Skeletal muscle tissue (tissue), 4 donors: ENCODE results near the gene PARK7. TPM values are rescaled to one million over a fixed set of nuclear protein-coding genes. Genes with fewer than 3 reads are reported as not detected.
"Not testable (repeated sequence)": the region's sequence is repeated elsewhere in the genome, so short reads cannot be mapped to it uniquely, and the experiment has no call there.

Source experiments
- H3K27ac ChIP-seq: one replicate; pipeline ENCODE4 v1.7.0; 2013; ENCODE audit warnings: mild to moderate bottlenecking, low read depth, low read length, inconsistent platforms
- H3K27me3 ChIP-seq, 3 donors: one replicate each; pipeline ENCODE4 v1.7.0; 2013; ENCODE audit warnings: low read length in 3 of 3; ENCODE audit not compliant: control insufficient read depth in 3 of 3, insufficient read depth in 3 of 3
- H3K36me3 ChIP-seq, 3 donors: one replicate each; pipeline ENCODE4 v1.7.0; 2013; ENCODE audit warnings: low read length in 3 of 3; ENCODE audit not compliant: control insufficient read depth in 3 of 3, insufficient read depth in 3 of 3
- H3K4me1 ChIP-seq, 3 donors: one replicate each; pipeline ENCODE4 v1.7.0; 2013; ENCODE audit warnings: low read length in 3 of 3, mild to moderate bottlenecking in 3 of 3; ENCODE audit not compliant: control insufficient read depth in 3 of 3, insufficient read depth in 3 of 3
- H3K4me3 ChIP-seq, 3 donors: one replicate each; pipeline ENCODE4 v1.7.0; 2013; ENCODE audit warnings: low read length in 3 of 3
- H3K9ac ChIP-seq, 3 donors: one replicate each; pipeline ENCODE4 v1.7.0; 2013; ENCODE audit warnings: low read length in 3 of 3, mild to moderate bottlenecking in 3 of 3, moderate library complexity in 2 of 3, low read depth in 1 of 3
- H3K9me3 ChIP-seq, 3 donors: one replicate each; pipeline ENCODE4 v1.7.0; 2013; ENCODE audit warnings: low read length in 3 of 3; ENCODE audit not compliant: control insufficient read depth in 3 of 3
- total RNA-seq: library from RNA; depleted of rRNA; stranded (reverse); fragments of >200 nt; gene quantifications from one replicate; pipeline ENCODE4 v1.2.3, GENCODE V29; 2014
- donor health status: Osteomylitis.

PARK7 gene
- total RNA-seq, 1 donor from 2014 or later = 261 TPM

DNA sequence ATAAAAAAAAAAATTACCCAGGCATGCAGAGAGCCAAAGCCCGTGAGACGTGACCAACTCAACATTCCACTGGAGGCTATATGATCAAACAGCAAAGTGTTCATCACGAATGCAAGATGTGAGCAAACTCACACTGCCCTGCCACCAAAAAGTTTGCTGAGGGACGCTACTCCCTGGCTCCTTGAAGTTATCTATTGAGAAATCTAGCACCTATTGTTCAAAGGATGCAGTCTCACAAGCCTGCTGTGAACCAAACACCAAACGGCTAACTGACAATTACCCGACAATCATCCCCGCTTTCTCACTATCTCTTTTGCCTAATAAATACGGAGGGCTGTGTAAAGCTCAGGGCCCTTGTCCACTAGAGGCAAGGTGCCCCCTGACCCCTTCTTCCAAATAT, 34.5 kb upstream of the PARK7 start:
- H3K36me3 ChIP-seq, H3K9ac ChIP-seq, H3K9me3 ChIP-seq, H3K4me3 ChIP-seq, H3K4me1 ChIP-seq, H3K27ac ChIP-seq: not testable (repeated sequence)
- peaks cover 10 to 17% (median 12%) of the 10 kb centered on the region in 3 donors for H3K27me3 ChIP-seq

DNA sequence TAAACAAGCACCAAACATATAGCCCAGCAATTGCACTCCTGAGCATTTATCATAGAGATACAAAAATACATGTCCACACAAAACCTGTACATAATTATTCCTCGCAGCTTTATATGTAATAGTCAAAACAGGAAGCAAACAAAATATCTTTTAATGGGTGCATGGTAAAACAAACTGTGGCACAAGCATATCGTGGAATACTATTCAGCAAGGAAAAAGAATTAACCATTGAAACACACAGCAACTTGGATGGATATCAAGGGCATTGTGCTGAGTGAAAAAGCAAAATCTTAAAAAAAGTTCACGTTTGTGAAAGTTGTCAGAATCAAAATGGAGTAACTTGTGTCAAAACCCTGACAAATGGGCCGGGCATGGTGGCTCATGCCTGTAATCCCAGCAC, 33.3 kb upstream of the PARK7 start:
- no peak overlapping the region for H3K9ac ChIP-seq
- H3K9me3 ChIP-seq = no peaks in the 10 kb centered on the region
- H3K4me3 ChIP-seq = no peak overlapping the region
- peaks cover 10 to 15% (median 14%) of the 10 kb centered on the region in 3 donors for H3K27me3 ChIP-seq
- H3K36me3 ChIP-seq = no peaks in the 10 kb centered on the region
- no peaks in the 10 kb centered on the region for H3K4me1 ChIP-seq
- H3K27ac ChIP-seq = no peak overlapping the region

DNA sequence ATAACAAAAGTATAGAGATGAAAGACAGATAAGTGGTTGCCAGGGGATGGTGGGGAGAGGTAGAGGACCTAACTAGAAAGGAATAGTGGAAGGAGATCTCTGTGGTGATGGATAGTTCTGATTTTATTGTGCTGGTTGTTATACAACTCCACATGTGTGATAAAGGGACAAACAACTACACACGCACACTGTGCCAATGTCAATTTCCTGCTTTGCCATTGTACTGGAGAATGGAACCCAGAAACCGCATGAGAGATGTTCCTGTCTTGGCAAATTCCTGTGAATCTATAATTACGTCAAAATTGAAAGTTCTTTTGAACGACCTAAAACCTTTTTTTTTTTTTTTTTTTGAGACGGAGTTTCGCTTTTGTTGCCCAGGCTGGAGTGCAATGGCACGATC, 31.9 kb upstream of the PARK7 start:
- no peaks in the 10 kb centered on the region for H3K36me3 ChIP-seq
- no peaks in the 10 kb centered on the region for H3K4me1 ChIP-seq
- no peak overlapping the region for H3K9ac ChIP-seq
- H3K9me3 ChIP-seq = no peaks in the 10 kb centered on the region
- H3K4me3 ChIP-seq = no peak overlapping the region
- peaks cover 10 to 15% (median 10%) of the 10 kb centered on the region in 3 donors for H3K27me3 ChIP-seq
- no peak overlapping the region for H3K27ac ChIP-seq

DNA sequence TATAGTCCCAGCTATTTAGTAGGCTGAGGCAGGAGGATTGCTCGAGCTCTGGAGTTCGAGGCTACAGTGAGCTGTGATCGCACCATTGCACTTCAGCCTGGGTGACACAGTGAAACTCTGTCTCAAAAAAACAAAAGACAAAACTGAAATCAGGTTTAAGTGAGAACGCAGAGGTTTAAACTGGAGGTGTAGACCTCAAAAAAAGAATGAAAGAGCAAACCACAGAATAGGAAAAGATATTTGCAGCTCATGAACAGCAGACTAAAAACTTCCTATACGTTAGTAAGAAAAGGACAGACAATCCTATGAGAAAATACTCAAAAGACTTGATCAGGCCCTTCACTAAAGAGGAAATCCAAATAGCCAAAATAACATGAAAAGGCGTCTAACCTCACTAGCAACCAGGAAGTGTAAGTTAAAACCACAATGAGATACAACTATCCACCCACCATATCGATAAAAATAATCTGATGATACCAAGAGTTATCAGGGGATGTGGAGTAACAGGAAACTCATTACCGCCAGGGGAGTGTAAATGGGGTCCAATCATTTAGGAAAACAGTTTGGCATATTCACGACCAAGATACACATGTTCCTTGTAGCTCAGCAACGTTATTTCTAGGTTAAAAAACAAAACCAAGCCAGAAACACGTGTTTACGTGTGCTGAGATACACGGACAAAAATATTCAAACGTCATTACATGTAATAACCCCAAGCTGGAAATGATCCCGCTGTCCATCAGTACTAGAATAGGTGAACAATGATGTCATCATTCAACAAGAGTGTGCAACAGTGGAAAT, 30.7 kb upstream of the PARK7 start:
- Histone ChIP-seq H3K27ac (no peak overlapping the region), H3K4me3 (no peak overlapping the region), H3K4me1 (no peaks in the 10 kb centered on the region), H3K9ac (no peak overlapping the region), H3K36me3 (no peaks in the 10 kb centered on the region), H3K27me3 (peaks cover 10 to 14% (median 12%) of the 10 kb centered on the region in 3 donors), H3K9me3 (no peaks in the 10 kb centered on the region)

DNA sequence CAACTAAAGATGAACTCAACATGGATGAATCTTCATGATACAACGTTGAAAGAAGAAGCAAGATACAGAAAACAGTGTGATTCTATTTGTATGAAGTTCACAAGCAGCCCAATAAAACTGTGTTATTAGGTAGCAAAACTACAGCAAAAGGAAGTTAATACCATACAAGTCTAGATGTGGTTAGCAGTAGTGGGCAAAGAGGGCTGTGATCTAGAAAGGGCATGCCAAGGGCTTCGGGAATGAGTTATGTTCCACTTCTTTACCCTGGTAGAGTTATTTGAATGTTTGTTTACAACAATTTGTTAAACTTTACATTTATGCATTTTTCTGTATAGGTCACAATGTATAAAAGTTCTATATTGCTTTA, 30.1 kb upstream of the PARK7 start:
- H3K27me3 ChIP-seq = peaks cover 8 to 14% (median 10%) of the 10 kb centered on the region in 3 donors
- H3K27ac ChIP-seq = no peak overlapping the region
- no peaks in the 10 kb centered on the region for H3K4me1 ChIP-seq
- no peaks in the 10 kb centered on the region for H3K9me3 ChIP-seq
- no peaks in the 10 kb centered on the region for H3K36me3 ChIP-seq
- no peak overlapping the region for H3K4me3 ChIP-seq
- no peak overlapping the region for H3K9ac ChIP-seq

DNA sequence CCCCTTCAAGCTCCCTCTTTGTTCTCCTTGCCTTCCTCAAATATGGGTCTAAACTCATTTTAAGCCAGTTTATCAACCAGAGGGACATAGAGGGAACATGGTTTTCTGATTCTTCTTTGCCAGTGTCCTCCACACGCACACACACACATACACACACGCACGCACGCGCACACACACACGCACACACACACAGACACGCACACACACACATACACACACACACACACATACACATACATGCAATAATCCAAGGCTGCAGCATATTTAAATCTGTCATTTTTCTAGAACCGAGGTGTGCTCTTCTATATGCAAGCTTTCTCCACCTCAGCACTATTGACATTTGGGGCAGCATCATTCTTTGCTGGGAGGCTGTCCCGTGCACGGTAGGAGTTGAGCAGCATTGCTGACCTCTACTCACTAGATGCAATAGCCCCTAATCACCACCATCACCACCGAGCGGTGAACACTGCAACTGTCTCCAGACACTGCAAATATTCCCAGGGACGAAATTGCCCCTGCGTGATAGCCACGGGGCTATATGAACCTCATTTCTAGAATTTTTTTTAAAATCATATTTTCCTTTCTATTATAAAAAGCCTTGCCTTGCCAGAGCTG, 28.9 kb upstream of the PARK7 start:
- Histone ChIP-seq H3K4me1 (no peaks in the 10 kb centered on the region), H3K9me3 (no peaks in the 10 kb centered on the region), H3K36me3 (no peaks in the 10 kb centered on the region), H3K27me3 (peaks cover 8 to 24% (median 19%) of the 10 kb centered on the region in 3 donors), H3K4me3 (no peak overlapping the region), H3K9ac (no peak overlapping the region), H3K27ac (no peak overlapping the region)

DNA sequence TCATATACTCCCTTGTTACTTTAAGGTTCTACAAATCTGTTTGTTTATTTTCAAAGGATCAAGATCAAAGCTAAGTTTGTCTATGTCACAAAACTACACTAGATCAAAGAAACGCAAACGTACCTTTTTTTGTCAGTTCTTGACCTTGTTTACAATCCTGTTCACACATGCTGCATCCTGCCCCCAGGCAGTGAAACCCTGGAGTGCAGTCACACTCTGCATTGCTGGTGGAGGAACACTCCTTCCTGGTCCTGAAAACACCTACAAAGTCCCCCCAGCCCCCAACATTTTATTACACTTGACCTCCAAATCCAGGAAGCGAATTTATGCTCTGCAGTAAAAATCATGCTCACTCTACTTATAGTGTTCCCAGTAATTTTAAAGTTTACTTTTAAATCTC, 23.4 kb upstream of the PARK7 start:
- no peak overlapping the region for H3K4me3 ChIP-seq
- no peaks in the 10 kb centered on the region for H3K9me3 ChIP-seq
- H3K27ac ChIP-seq = no peak overlapping the region
- no peak overlapping the region for H3K9ac ChIP-seq
- H3K4me1 ChIP-seq = peaks cover 9 to 13% (median 13%) of the 10 kb centered on the region in 3 donors
- H3K27me3 ChIP-seq = peaks cover 30 to 54% (median 31%) of the 10 kb centered on the region in 3 donors
- H3K36me3 ChIP-seq = no peaks in the 10 kb centered on the region

DNA sequence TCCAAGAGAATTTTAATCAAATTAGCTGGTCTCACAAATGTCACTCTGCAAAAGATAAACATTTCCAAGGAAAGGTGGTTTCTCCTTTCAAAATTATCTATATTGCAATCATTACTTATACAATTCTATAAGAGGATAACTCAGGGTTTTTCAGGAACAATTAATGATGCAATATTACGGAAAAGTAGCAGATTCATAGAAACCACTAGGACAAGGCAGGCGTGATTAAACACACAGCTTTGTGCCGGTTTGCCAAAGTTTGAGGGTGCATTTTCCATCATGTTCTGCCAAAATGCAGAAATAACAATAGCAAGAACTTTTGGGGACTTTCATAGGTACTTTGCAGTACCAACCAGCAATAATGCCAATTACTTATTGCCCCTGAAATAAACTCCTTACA, 21.5 kb upstream of the PARK7 start:
- H3K9me3 ChIP-seq = no peaks in the 10 kb centered on the region
- no peak overlapping the region for H3K27ac ChIP-seq
- no peak overlapping the region for H3K4me3 ChIP-seq
- peaks cover 9 to 13% (median 13%) of the 10 kb centered on the region in 3 donors for H3K4me1 ChIP-seq
- H3K9ac ChIP-seq = no peak overlapping the region
- H3K27me3 ChIP-seq = peaks cover 31 to 54% (median 32%) of the 10 kb centered on the region in 3 donors
- H3K36me3 ChIP-seq = no peaks in the 10 kb centered on the region

DNA sequence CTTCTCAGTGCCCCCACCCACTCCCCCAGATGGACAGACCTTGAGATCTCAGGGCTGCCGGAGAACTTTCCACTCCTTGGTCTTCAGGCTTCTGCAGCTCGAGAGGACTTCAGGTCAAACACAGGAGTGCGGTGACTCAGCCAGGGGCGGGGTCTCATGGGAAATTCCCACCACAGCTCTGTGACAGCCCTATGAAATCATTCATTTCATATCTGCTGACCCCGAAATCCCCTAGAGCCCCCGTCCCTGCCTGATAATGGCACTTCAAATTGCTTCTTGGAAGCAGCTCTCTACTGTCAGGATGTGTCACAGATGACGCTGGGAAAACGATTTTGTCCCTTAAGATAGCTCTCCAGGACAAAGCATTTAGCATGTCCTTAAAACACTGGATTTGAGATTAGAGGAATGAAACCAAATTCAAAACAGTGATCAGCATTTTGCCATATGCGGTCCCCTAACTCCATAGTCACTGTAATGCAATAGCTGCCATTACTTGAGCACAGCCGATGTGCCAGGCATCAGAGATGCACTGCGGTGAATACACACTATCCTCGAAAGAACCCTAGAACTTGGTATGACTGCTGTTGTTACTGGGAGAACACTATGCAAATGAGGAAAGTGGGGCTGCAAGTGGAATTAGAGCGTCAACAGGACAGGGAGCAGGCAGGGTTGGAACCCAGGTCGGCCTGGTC, 20.6 kb upstream of the PARK7 start, which contains the start of gene TNFRSF9:
Gene TNFRSF9 (minus strand): TSS at position 95 of the 692 bp plus-strand sequence. CDS start 845 bp downstream, outside the sequence.
- no peak within 1 kb of the TSS for H3K9ac ChIP-seq
- H3K27me3 ChIP-seq = peaks cover 31 to 50% (median 32%) of the 10 kb centered on the region in 3 donors
- H3K27ac ChIP-seq = no peak within 1 kb of the TSS
- H3K4me1 ChIP-seq = peaks cover 9 to 13% (median 13%) of the 10 kb centered on the region in 3 donors
- H3K9me3 ChIP-seq = no peaks in the 10 kb centered on the region
- no peaks in the 10 kb centered on the region for H3K36me3 ChIP-seq
- H3K4me3 ChIP-seq = no peak within 1 kb of the TSS

DNA sequence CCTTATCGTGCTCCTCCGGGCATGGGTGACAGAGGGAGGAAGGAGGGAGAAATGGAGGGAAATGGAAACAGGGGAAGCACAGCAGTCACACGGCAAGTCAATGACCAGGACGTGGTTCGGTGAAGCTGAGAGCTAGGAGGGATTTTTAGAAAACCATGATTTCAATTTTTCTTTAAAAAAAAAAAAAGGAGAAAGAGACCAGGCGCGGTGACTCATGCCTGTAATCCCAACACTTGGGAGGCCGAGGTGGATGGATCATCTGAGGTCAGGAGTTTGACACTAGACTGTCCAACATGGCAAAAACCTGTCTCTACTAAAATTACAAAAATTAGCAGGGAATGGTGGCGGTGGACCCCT, 20.1 kb upstream of the PARK7 start:
- no peak overlapping the region for H3K27ac ChIP-seq
- peaks cover 31 to 50% (median 32%) of the 10 kb centered on the region in 3 donors for H3K27me3 ChIP-seq
- no peaks in the 10 kb centered on the region for H3K36me3 ChIP-seq
- no peak overlapping the region for H3K4me3 ChIP-seq
- H3K4me1 ChIP-seq = peaks cover 9 to 13% (median 13%) of the 10 kb centered on the region in 3 donors
- no peak overlapping the region for H3K9ac ChIP-seq
- H3K9me3 ChIP-seq = no peaks in the 10 kb centered on the region
